PC-3 (cell line): Measurements from ENCODE around the gene TNXB. TPM values are rescaled to one million over a fixed set of nuclear protein-coding genes. Genes with fewer than 3 reads are reported as not detected.

Experiments used
- ATAC-seq: fragments of 200-7000 bp; cut with Tn5 transposase; 2 replicates; pipeline ENCODE4 v1.9.1; 2020; ENCODE audit warnings: mild to moderate bottlenecking, moderate library complexity
- BruUV-seq: library from RNA; stranded (reverse); fragments of 400-500 nt; replicated peaks from 2 replicates; lab custom pipeline; 2021; lab: Mats Ljungman, UMichigan
- CTCF ChIA-PET: fragments of 300-600 bp; sonication (Branson Sonifier 250); formaldehyde crosslinking; loops from one replicate; lab custom pipeline; 2022; ENCODE audit warnings: antibody characterized with exemption; lab: Charles Lee
- POLR2A ChIA-PET: fragments of 300-600 bp; sonication (Branson Sonifier 250); formaldehyde crosslinking; loops from one replicate; lab custom pipeline; 2022; ENCODE audit warnings: antibody characterized with exemption; ENCODE audit not compliant: unreplicated experiment; lab: Charles Lee
- DNase-seq: peaks from one replicate; pipeline ENCODE4 v3.0.0-alpha.2; 2015
- H2AFZ ChIP-seq: fragments of 300-600 bp; sonication (generic); 2 replicates; pipeline ENCODE4 v1.6.0; 2016; ENCODE audit warnings: antibody characterized with exemption, low read length
- H3F3A ChIP-seq: fragments of 300-600 bp; sonication (generic); one replicate; pipeline ENCODE4 v1.6.0; 2017; ENCODE audit warnings: antibody characterized with exemption, low read length, control low read depth, mild to moderate bottlenecking; ENCODE audit not compliant: unreplicated experiment
- H3K27ac ChIP-seq: fragments of 300-600 bp; sonication (generic); 2 replicates; pipeline ENCODE4 v1.5.1; 2016; ENCODE audit warnings: mild to moderate bottlenecking, low read length
- H3K27me3 ChIP-seq: fragments of 300-600 bp; sonication (generic); 2 replicates; pipeline ENCODE4 v1.6.1; 2016; ENCODE audit warnings: low read length, mixed read lengths
- H3K36me3 ChIP-seq: fragments of 300-600 bp; sonication (generic); 2 replicates; pipeline ENCODE4 v1.6.1; 2016; ENCODE audit warnings: low read depth, mixed run types, low read length, mixed read lengths
- H3K4me1 ChIP-seq: fragments of 300-600 bp; sonication (generic); 2 replicates; pipeline ENCODE4 v1.5.1; 2016; ENCODE audit warnings: low read length; ENCODE audit not compliant: insufficient read depth
- H3K4me2 ChIP-seq: fragments of 300-600 bp; sonication (generic); 2 replicates; pipeline ENCODE4 v1.6.0; 2016; ENCODE audit warnings: low read length
- H3K4me3 ChIP-seq: fragments of 300-600 bp; sonication (generic); 2 replicates; pipeline ENCODE4 v1.5.1; 2016; ENCODE audit warnings: mild to moderate bottlenecking, low read length, mixed read lengths
- H3K79me2 ChIP-seq: fragments of 300-600 bp; sonication (generic); 2 replicates; pipeline ENCODE4 v1.6.1; 2017; ENCODE audit warnings: low read length, mixed read lengths
- H3K9ac ChIP-seq: fragments of 300-600 bp; sonication (generic); 2 replicates; pipeline ENCODE4 v1.6.0; 2016; ENCODE audit warnings: mild to moderate bottlenecking, low read length
- H3K9me2 ChIP-seq: fragments of 300-600 bp; sonication (generic); replicated peaks from 2 replicates; pipeline ENCODE4 v1.6.1; 2016; ENCODE audit warnings: mixed run types, low read length, mixed read lengths
- H3K9me3 ChIP-seq: fragments of 300-600 bp; sonication (generic); 2 replicates; pipeline ENCODE4 v1.6.1; 2016; ENCODE audit warnings: low read length, mixed read lengths
- H4K20me1 ChIP-seq: fragments of 300-600 bp; sonication (generic); 2 replicates; pipeline ENCODE4 v1.6.1; 2016; ENCODE audit warnings: low read length, mixed read lengths
- CTCF ChIP-seq: fragments of 300-600 bp; sonication (generic); conservative IDR thresholded peaks from 2 replicates; pipeline ENCODE4 v1.5.1; 2017; ENCODE audit warnings: antibody characterized with exemption, low read depth, mild to moderate bottlenecking, low read length
- EZH2 ChIP-seq: fragments of 300-600 bp; sonication (generic); IDR thresholded peaks from one replicate; pipeline ENCODE4 v1.6.1; 2017; ENCODE audit warnings: antibody characterized with exemption, mild to moderate bottlenecking, low read length; ENCODE audit not compliant: unreplicated experiment
- EZH2phosphoT487 ChIP-seq: fragments of 300-600 bp; sonication (generic); IDR thresholded peaks from 2 replicates; pipeline ENCODE4 v1.6.1; 2018; ENCODE audit warnings: mild to moderate bottlenecking, antibody characterized with exemption, low read length, borderline replicate concordance
- intact Hi-C: fragments of 100-400 bp; cut with micrococcal nuclease; formaldehyde crosslinking; loops from 2 replicates; pipeline ENCODE4 v1.9.0; 2023
- total RNA-seq: library from RNA; depleted of rRNA; stranded (reverse); fragments of >200 nt; gene quantifications from 2 replicates; pipeline ENCODE4 v1.2.3, GENCODE V29; 2014

TNXB gene
- total RNA-seq, 1 experiment from 2014 or later = 2.9 TPM

GRCh38 chr6:32073613-32074012 lies 35.5 kb downstream of the TNXB start:
- Histone ChIP-seq H4K20me1 (no peaks in the 10 kb centered on the region), H3K9me3 (no peaks in the 10 kb centered on the region), H3K27ac (no peak overlapping the region), H3F3A (no peaks in the 10 kb centered on the region), H3K27me3 (no peaks in the 10 kb centered on the region), H2AFZ (no peak overlapping the region), H3K36me3 (no peaks in the 10 kb centered on the region), H3K4me2 (no peak overlapping the region), H3K9ac (no peak overlapping the region), H3K9me2 (no peaks in the 10 kb centered on the region), H3K4me3 (no peak overlapping the region), H3K4me1 (no peaks in the 10 kb centered on the region), H3K79me2 (no peaks in the 10 kb centered on the region)
- no peak for TF ChIP-seq EZH2phosphoT487
- no peak for TF ChIP-seq EZH2
- no peak for TF ChIP-seq CTCF
- intact Hi-C loops = no loop called here
- CTCF ChIA-PET = no interaction called here
- DNase-seq (no peak), ATAC-seq (no peak)
- no TSS peak for BruUV-seq
- POLR2A ChIA-PET = no interaction called here

- Histone ChIP-seq H3K9me2 (no peaks in the 10 kb centered on the region), H3K27ac (no peak overlapping the region), H3K4me2 (no peak overlapping the region), H3K4me3 (no peak overlapping the region), H3K27me3 (no peaks in the 10 kb centered on the region), H2AFZ (no peak overlapping the region), H3K9ac (no peak overlapping the region), H3K79me2 (no peaks in the 10 kb centered on the region), H3K9me3 (no peaks in the 10 kb centered on the region), H3F3A (no peaks in the 10 kb centered on the region), H3K36me3 (no peaks in the 10 kb centered on the region), H3K4me1 (no peaks in the 10 kb centered on the region), H4K20me1 (no peaks in the 10 kb centered on the region)
- intact Hi-C loops = no loop called here
- ChIA-PET CTCF (no interaction called here), POLR2A (no interaction called here)
- no peak for ATAC-seq
- BruUV-seq = no TSS peak
- no peak for DNase-seq
- no peak for TF ChIP-seq EZH2phosphoT487
- TF ChIP-seq CTCF = no peak
- TF ChIP-seq EZH2 = no peak
Measured at GRCh38 chr6:32073101-32073500, 36.0 kb downstream of the TNXB start.

- H2AFZ ChIP-seq = no peak overlapping the region
- H4K20me1 ChIP-seq = no peaks in the 10 kb centered on the region
- no peaks in the 10 kb centered on the region for H3K9me2 ChIP-seq
- H3K27me3 ChIP-seq = no peaks in the 10 kb centered on the region
- ChIA-PET CTCF (no interaction called here), POLR2A (no interaction called here)
- H3K9me3 ChIP-seq = no peaks in the 10 kb centered on the region
- no peaks in the 10 kb centered on the region for H3K4me1 ChIP-seq
- no peaks in the 10 kb centered on the region for H3F3A ChIP-seq
- no peak overlapping the region for H3K9ac ChIP-seq
- ATAC-seq (no peak), DNase-seq (no peak)
- H3K36me3 ChIP-seq = no peaks in the 10 kb centered on the region
- no peak for TF ChIP-seq CTCF
- TF ChIP-seq EZH2 = no peak
- TF ChIP-seq EZH2phosphoT487 = no peak
- BruUV-seq = no TSS peak
- H3K27ac ChIP-seq = no peak overlapping the region
- no peak overlapping the region for H3K4me3 ChIP-seq
- intact Hi-C loops = no loop called here
- H3K4me2 ChIP-seq = no peak overlapping the region
- H3K79me2 ChIP-seq = no peaks in the 10 kb centered on the region
Measured at GRCh38 chr6:32070814-32071543, 38.2 kb downstream of the TNXB start.
